B cell (primary cell): Measurements from ENCODE around the gene SMAP1. TPM values are rescaled to one million over a fixed set of nuclear protein-coding genes. Genes with fewer than 3 reads are reported as not detected.

Experiments used
- ATAC-seq: fragments of 200-7000 bp; cut with Tn5 transposase; one replicate; pipeline ENCODE4 v1.10.0; 2021; ENCODE audit warnings: low read depth, mild to moderate bottlenecking, moderate number of reproducible peaks, moderate library complexity
- CTCF ChIA-PET: fragments of 350-600 bp; sonication (Branson Sonifier 250); formaldehyde crosslinking; loops from one replicate; lab custom pipeline; 2021; ENCODE audit warnings: antibody characterized with exemption, inconsistent platforms; lab: Charles Lee
- POLR2A ChIA-PET: fragments of 350-600 bp; sonication (Branson Sonifier 250); formaldehyde crosslinking; loops from one replicate; lab custom pipeline; 2021; ENCODE audit warnings: antibody characterized with exemption; lab: Charles Lee
- DNase-seq: peaks from one replicate; pipeline ENCODE4 v3.0.0; 2013
- H2AFZ ChIP-seq: 2 replicates; pipeline ENCODE4 v1.6.1; 2012; ENCODE audit warnings: mild to moderate bottlenecking, low read depth, low read length; ENCODE audit not compliant: insufficient read depth, poor library complexity, severe bottlenecking
- H3K27ac ChIP-seq, 2 donors: 1 replicate in 1 of 2; 2 replicates in 1 of 2; pipeline ENCODE4 v1.5.1; 2012 to 2013; ENCODE audit warnings: low read length in 2 of 2, mild to moderate bottlenecking in 2 of 2, moderate library complexity in 1 of 2
- H3K27me3 ChIP-seq, 4 experiments: fragments of 200-600 bp in 1 of 4; sonication (generic) in 1 of 4; replicated peaks in 1 of 4; 1 replicate in 2 of 4; 2 replicates in 2 of 4; pipeline versions ENCODE4 v1.6.1 to v1.7.0; 2013 to 2016; ENCODE audit warnings: low read length in 3 of 4, mild to moderate bottlenecking in 2 of 4, mixed read lengths in 1 of 4, moderate library complexity in 1 of 4; ENCODE audit not compliant: insufficient read depth in 4 of 4, control insufficient read depth in 3 of 4; ENCODE audit errors: control extremely low read depth in 1 of 4
- H3K36me3 ChIP-seq, 2 experiments: replicated peaks in 1 of 2; 1 replicate in 1 of 2; 2 replicates in 1 of 2; pipeline versions ENCODE4 v1.6.1 to v1.7.1; 2013; ENCODE audit warnings: low read length in 1 of 2; ENCODE audit not compliant: insufficient read depth in 2 of 2, control insufficient read depth in 1 of 2; ENCODE audit errors: control extremely low read depth in 1 of 2, extremely low read depth in 1 of 2
- H3K4me1 ChIP-seq, 2 donors: fragments of 200-600 bp in 1 of 2; sonication (generic) in 1 of 2; 1 replicate in 1 of 2; 2 replicates in 1 of 2; pipeline versions ENCODE4 v1.5.1 to v1.6.1; 2013 to 2017; ENCODE audit warnings: low read length in 2 of 2; ENCODE audit not compliant: control insufficient read depth in 2 of 2, insufficient read depth in 2 of 2
- H3K4me2 ChIP-seq: replicated peaks from 2 replicates; pipeline ENCODE3; 2012; ENCODE audit warnings: mild to moderate bottlenecking, low read depth, low read length; ENCODE audit not compliant: poor library complexity, severe bottlenecking
- H3K4me3 ChIP-seq, 5 experiments: fragments of 200-600 bp in 1 of 5; sonication (generic) in 1 of 5; 1 replicate in 3 of 5; 2 replicates in 2 of 5; pipeline versions ENCODE4 v1.5.1 to v1.7.0; 2011 to 2016; ENCODE audit warnings: low read length in 4 of 5, mild to moderate bottlenecking in 4 of 5, low read depth in 2 of 5, control low read depth in 1 of 5, moderate library complexity in 1 of 5; ENCODE audit not compliant: insufficient read depth in 1 of 5; ENCODE audit errors: control extremely low read depth in 1 of 5, extremely low read depth in 1 of 5
- H3K79me2 ChIP-seq: fragments of 200-600 bp; sonication (generic); one replicate; pipeline ENCODE4 v1.6.0; 2016; ENCODE audit warnings: low read length; ENCODE audit not compliant: control insufficient read depth, insufficient read depth
- H3K9ac ChIP-seq: fragments of 200-600 bp; sonication (generic); 2 replicates; pipeline ENCODE4 v1.6.1; 2017; ENCODE audit warnings: mild to moderate bottlenecking, low read length, moderate library complexity
- H3K9me3 ChIP-seq, 3 donors: one replicate each; pipeline versions ENCODE4 v1.6.1 to v1.7.1; 2013; ENCODE audit warnings: low read length in 2 of 3; ENCODE audit not compliant: control insufficient read depth in 2 of 3, insufficient read depth in 1 of 3; ENCODE audit errors: control extremely low read depth in 1 of 3
- H4K20me1 ChIP-seq: 2 replicates; pipeline ENCODE4 v1.6.0; 2012; ENCODE audit warnings: mild to moderate bottlenecking, low read length; ENCODE audit not compliant: insufficient read depth, control insufficient read depth, poor library complexity, severe bottlenecking
- H3K27ac Mint-ChIP-seq: one replicate; pipeline ENCODE4 v1.8.0; 2021; ENCODE audit warnings: mixed read lengths
- H3K27me3 Mint-ChIP-seq: one replicate; pipeline ENCODE4 v1.8.0; 2021; ENCODE audit warnings: mixed read lengths
- H3K4me1 Mint-ChIP-seq: one replicate; pipeline ENCODE4 v1.8.0; 2021; ENCODE audit warnings: mixed read lengths
- H3K4me3 Mint-ChIP-seq: one replicate; pipeline ENCODE4 v1.8.0; 2021; ENCODE audit warnings: mixed read lengths
- H3K9me3 Mint-ChIP-seq: one replicate; pipeline ENCODE4 v1.8.0; 2022; ENCODE audit warnings: mixed read lengths; ENCODE audit not compliant: insufficient read depth
- CTCF ChIP-seq: fragments of 200-600 bp; IDR thresholded peaks from one replicate; pipeline ENCODE4 v1.8.0; 2022; ENCODE audit warnings: antibody characterized with exemption, mild to moderate bottlenecking
- EZH2 ChIP-seq: IDR thresholded peaks from 2 replicates; pipeline ENCODE4 v1.6.1; 2012; ENCODE audit warnings: borderline replicate concordance, low read depth, mild to moderate bottlenecking, moderate library complexity, low read length; ENCODE audit not compliant: insufficient read depth, poor library complexity, severe bottlenecking
- WGBS: methylation state at CpG from one replicate; pipeline ENCODE4 v1.1.5; 2013; ENCODE audit warnings: missing lambda C conversion rate; ENCODE audit not compliant: insufficient coverage; 5-methylcytosine and 5-hydroxymethylcytosine counted together
- intact Hi-C: fragments of 100-400 bp; cut with micrococcal nuclease; formaldehyde crosslinking; loops from one replicate; pipeline ENCODE4 v1.10.0; 2022
- polyA plus RNA-seq: library from polyadenylated mRNA; depleted of rRNA; stranded (reverse); fragments of >200 nt; gene quantifications from 2 replicates; pipeline ENCODE4 v1.2.3, GENCODE V29; 2012
- total RNA-seq, 2 donors: library from RNA; stranded (reverse); fragments of 120-200 nt in 1 of 2; gene quantifications; 1 replicate in 1 of 2; 2 replicates in 1 of 2; pipeline versions ENCODE4 v1.2.3 to v1.2.4, GENCODE V29; 2013 to 2022

Gene SMAP1
- total and polyA plus RNA-seq, 2 donors (not counting 1 experiment from before 2014, with no cell fraction given) = 11.0 to 21.7 TPM

DNA sequence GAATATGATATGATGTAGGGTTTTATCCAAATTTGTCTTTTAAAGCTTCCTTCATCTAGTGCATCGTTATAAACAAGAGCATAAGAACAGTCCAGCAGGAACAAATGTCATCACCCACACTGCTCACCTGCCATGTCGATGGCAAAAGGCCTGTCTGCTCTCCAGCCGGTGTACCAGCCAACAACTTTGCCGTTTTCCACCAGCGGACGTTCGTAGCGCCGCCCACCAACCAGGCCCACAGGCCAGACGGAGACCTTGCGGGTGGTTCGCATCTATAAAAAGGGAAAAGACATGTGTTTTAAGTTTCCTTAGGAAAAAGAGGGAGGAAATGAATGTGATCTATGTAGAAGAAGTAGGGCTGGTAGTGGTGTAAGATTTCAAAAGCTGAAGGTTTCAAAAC is 226.3 kb downstream of the SMAP1 start:
- Histone ChIP-seq H3K27me3 (peaks cover 0 to 6% (median 0%) of the 10 kb centered on the region in 4 experiments), H4K20me1 (no peaks in the 10 kb centered on the region), H3K9ac (no peak overlapping the region), H3K79me2 (no peaks in the 10 kb centered on the region), H2AFZ (no peak overlapping the region), H3K4me3 (no peak overlapping the region), H3K9me3 (no peaks in the 10 kb centered on the region), H3K27ac (no peak overlapping the region), H3K4me2 (no peak overlapping the region), H3K4me1 (no peaks in the 10 kb centered on the region), H3K36me3 (no peaks in the 10 kb centered on the region)
- no peaks in the 10 kb centered on the region for H3K4me1 Mint-ChIP-seq
- no peak overlapping the region for H3K27ac Mint-ChIP-seq
- DNase-seq (no peak), ATAC-seq (no peak)
- intact Hi-C loops = no loop called here
- WGBS = 94% methylated on average over 11 of the region's 12 CpGs
- no peaks in the 10 kb centered on the region for H3K9me3 Mint-ChIP-seq
- no peak for TF ChIP-seq EZH2
- TF ChIP-seq CTCF = no peak
- H3K27me3 Mint-ChIP-seq = peaks cover 12% of the 10 kb centered on the region
- no peak overlapping the region for H3K4me3 Mint-ChIP-seq
- ChIA-PET CTCF (interaction anchor here (0.5 to 1.5 kb wide), 3 partner anchors 10 to 348 kb away, joined by 3 to 6 read pairs (median 4); no protein-coding TSS in a partner anchor), POLR2A (no interaction called here)

DNA sequence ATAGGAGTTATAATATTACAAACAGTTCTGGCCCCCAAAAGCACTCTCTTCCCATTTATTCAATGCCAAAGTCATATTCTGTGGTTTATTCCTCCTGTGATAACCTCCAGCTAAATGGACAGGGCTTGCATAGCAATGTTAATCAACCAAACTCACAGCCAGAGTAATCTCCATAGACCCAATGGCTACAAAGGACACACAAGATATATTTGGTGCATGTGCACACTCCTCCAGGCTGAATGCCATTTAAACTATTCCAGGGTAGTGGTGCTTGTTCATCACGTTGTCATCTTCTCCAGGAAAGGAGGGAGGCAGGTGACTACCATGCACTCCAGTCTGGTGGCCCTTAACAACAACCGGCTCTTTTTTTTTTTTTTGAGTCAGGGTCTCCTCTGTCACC is 232.4 kb downstream of the SMAP1 start:
- intact Hi-C loops = no loop called here
- no peak overlapping the region for H3K4me3 Mint-ChIP-seq
- Histone ChIP-seq H3K9me3 (no peaks in the 10 kb centered on the region), H3K4me3 (no peak overlapping the region), H3K27me3 (peaks cover 0 to 6% (median 1%) of the 10 kb centered on the region in 4 experiments), H3K79me2 (no peaks in the 10 kb centered on the region), H3K4me1 (no peaks in the 10 kb centered on the region), H3K9ac (no peak overlapping the region), H2AFZ (no peak overlapping the region), H3K27ac (no peak overlapping the region), H4K20me1 (no peaks in the 10 kb centered on the region), H3K36me3 (no peaks in the 10 kb centered on the region), H3K4me2 (no peak overlapping the region)
- TF ChIP-seq CTCF (no peak), EZH2 (no peak)
- H3K27me3 Mint-ChIP-seq = peaks cover 27% of the 10 kb centered on the region
- no peak for ATAC-seq
- 71% methylated on average over 1 of the region's 2 CpGs for WGBS
- no peaks in the 10 kb centered on the region for H3K9me3 Mint-ChIP-seq
- ChIA-PET POLR2A (no interaction called here), CTCF (interaction anchor here (0.6 to 2.7 kb wide), 4 partner anchors 15 to 192 kb away, joined by 3 to 13 read pairs (median 6); no protein-coding TSS in a partner anchor)
- H3K27ac Mint-ChIP-seq = no peak overlapping the region
- no peaks in the 10 kb centered on the region for H3K4me1 Mint-ChIP-seq
- DNase-seq = no peak
